UCSD-AML1 (cell line): ENCODE results near the gene CRELD1.

Experiments
- DNase-seq: peaks from one replicate; lab custom pipeline; 2025; ENCODE audit not compliant: unreplicated experiment; lab: John Stamatoyannopoulos, UW

CRELD1 gene

GRCh38 chr3:9955067-9955502, 21.5 kb downstream of the CRELD1 start:
- no peak for DNase-seq

- DNase-seq: no peak
Observed at GRCh38 chr3:9955611-9956352, 22.1 kb downstream of the CRELD1 start.

GRCh38 chr3:9957214-9957613, 23.6 kb downstream of the CRELD1 start:
- no peak for DNase-seq

GRCh38 chr3:9965200-9965875, 31.7 kb downstream of the CRELD1 start:
- no peak for DNase-seq

GRCh38 chr3:9966841-9967240, 33.2 kb downstream of the CRELD1 start:
- DNase-seq: no peak

GRCh38 chr3:9969632-9970019, 36.0 kb downstream of the CRELD1 start:
- no peak for DNase-seq

- DNase-seq: no peak
Observed at GRCh38 chr3:9970020-9970652, 36.5 kb downstream of the CRELD1 start.

- peak; percentile 66 for DNase-seq
Observed at GRCh38 chr3:9976721-9977709, 43.4 kb downstream of the CRELD1 start.

- DNase-seq: no peak
Observed at GRCh38 chr3:9978710-9979305, 45.2 kb downstream of the CRELD1 start.

- DNase-seq: no peak
Observed at GRCh38 chr3:9980251-9980650, 46.6 kb downstream of the CRELD1 start.

GRCh38 chr3:9986230-9986725, 52.6 kb downstream of the CRELD1 start:
- no peak for DNase-seq

- DNase-seq: no peak
Observed at GRCh38 chr3:9994086-9994844, 60.6 kb downstream of the CRELD1 start.
